Esophagus muscularis mucosa (tissue), 4 donors: Measurements from ENCODE around the gene ENPP3. TPM values are rescaled to one million over a fixed set of nuclear protein-coding genes. Genes with fewer than 3 reads are reported as not detected.

ENCODE experiments used
- DNase-seq: peaks from one replicate; pipeline ENCODE4 v3.0.0-alpha.2; 2017; ENCODE audit errors: extremely low spot score
- H3K27ac ChIP-seq, 4 donors: fragments of 200-600 bp; sonication (generic); replicated peaks in 1 of 4; 1 replicate in 3 of 4; 2 replicates in 1 of 4; pipeline ENCODE4 v1.5.1; 2016 to 2019; ENCODE audit warnings: mild to moderate bottlenecking in 1 of 4
- H3K27me3 ChIP-seq, 4 donors: fragments of 200-600 bp; sonication (generic); one replicate each; pipeline versions ENCODE4 v1.5.1 to v1.6.0; 2016 to 2019
- H3K36me3 ChIP-seq, 4 donors: fragments of 200-600 bp; sonication (generic); one replicate each; pipeline ENCODE4 v1.5.1; 2016 to 2019
- H3K4me1 ChIP-seq, 4 donors: fragments of 200-600 bp; sonication (generic); one replicate each; pipeline ENCODE4 v1.5.1; 2016 to 2019
- H3K4me3 ChIP-seq, 4 donors: fragments of 200-600 bp; sonication (generic); 1 replicate in 2 of 4; 2 replicates in 2 of 4; pipeline ENCODE4 v1.5.1; 2016 to 2019; ENCODE audit warnings: mild to moderate bottlenecking in 4 of 4, moderate library complexity in 1 of 4
- H3K9me3 ChIP-seq, 4 donors: fragments of 200-600 bp; sonication (generic); 1 replicate in 3 of 4; 2 replicates in 1 of 4; pipeline ENCODE4 v1.5.1; 2016 to 2019
- CTCF ChIP-seq, 3 experiments: fragments of 200-600 bp in 2 of 3; fragments of 450-650 bp in 1 of 3; sonication (generic) in 2 of 3; IDR thresholded peaks; one replicate each; pipeline ENCODE4 v1.5.1; 2017 to 2019; ENCODE audit warnings: antibody characterized with exemption in 3 of 3, mild to moderate bottlenecking in 2 of 3, moderate library complexity in 1 of 3
- EP300 ChIP-seq: sonication (generic); formaldehyde crosslinking; IDR thresholded peaks from one replicate; pipeline ENCODE4 v1.6.1; 2017; ENCODE audit warnings: antibody characterized with exemption
- POLR2A ChIP-seq: fragments of 450-650 bp; IDR thresholded peaks from one replicate; pipeline ENCODE4 v1.6.1; 2017; ENCODE audit warnings: antibody characterized with exemption, moderate library complexity, mild to moderate bottlenecking, low read depth
- POLR2AphosphoS5 ChIP-seq, 2 donors: sonication (generic); formaldehyde crosslinking; IDR thresholded peaks; one replicate each; pipeline ENCODE4 v1.6.1; 2017; ENCODE audit warnings: antibody characterized with exemption in 2 of 2
- WGBS: methylation state at CpG from one replicate; pipeline ENCODE4 v1.1.5; 2018; 5-methylcytosine and 5-hydroxymethylcytosine counted together
- intact Hi-C: fragments of 100-400 bp; cut with DNase I; formaldehyde crosslinking; loops from one replicate; pipeline ENCODE4 v1.15.1; 2023
- total RNA-seq, 4 donors: library from RNA; depleted of rRNA; stranded (reverse); fragments of >200 nt; gene quantifications; one replicate each; pipeline versions ENCODE4 v1.1.0 to v1.2.1, GENCODE V29; 2016

The ENPP3 gene
- total RNA-seq, 4 donors from 2014 or later: 0.42 to 0.78 (median 0.59) TPM

GRCh38 chr6:131683479-131683878 is 46.4 kb downstream of the ENPP3 start:
- Histone ChIP-seq H3K27me3 (no peaks in the 10 kb centered on the region), H3K9me3 (no peaks in the 10 kb centered on the region), H3K4me3 (no peak overlapping the region), H3K27ac (no peak overlapping the region), H3K4me1 (no peaks in the 10 kb centered on the region), H3K36me3 (no peaks in the 10 kb centered on the region)
- DNase-seq: no peak
- intact Hi-C loops: no loop called here
- TF ChIP-seq EP300 (no peak), POLR2AphosphoS5 (IDR thresholded peaks at IDR 0.05) (no peak), POLR2A (no peak), CTCF (IDR thresholded peaks at IDR 0.05) (no peak)
- 92% methylated on average over 6 of the region's 6 CpGs for WGBS

GRCh38 chr6:131685266-131685780 is 48.2 kb downstream of the ENPP3 start:
- H3K4me1 ChIP-seq: no peaks in the 10 kb centered on the region
- WGBS: 87% methylated on average over 4 of the region's 4 CpGs
- intact Hi-C loops: no loop called here
- H3K9me3 ChIP-seq: no peaks in the 10 kb centered on the region
- no peak overlapping the region for H3K27ac ChIP-seq
- H3K27me3 ChIP-seq: no peaks in the 10 kb centered on the region
- DNase-seq: no peak
- H3K36me3 ChIP-seq: no peaks in the 10 kb centered on the region
- no peak overlapping the region for H3K4me3 ChIP-seq
- no peak for TF ChIP-seq POLR2AphosphoS5 (IDR thresholded peaks at IDR 0.05)
- TF ChIP-seq EP300: no peak
- no peak for TF ChIP-seq POLR2A
- TF ChIP-seq CTCF (IDR thresholded peaks at IDR 0.05): no peak

- intact Hi-C loops: no loop called here
- Histone ChIP-seq H3K27ac (no peak overlapping the region), H3K4me1 (no peaks in the 10 kb centered on the region), H3K9me3 (no peaks in the 10 kb centered on the region), H3K27me3 (no peaks in the 10 kb centered on the region), H3K4me3 (no peak overlapping the region), H3K36me3 (no peaks in the 10 kb centered on the region)
- 85% methylated on average over 3 of the region's 3 CpGs for WGBS
- no peak for DNase-seq
- TF ChIP-seq EP300: no peak
- no peak for TF ChIP-seq POLR2A
- no peak for TF ChIP-seq CTCF (IDR thresholded peaks at IDR 0.05)
- no peak for TF ChIP-seq POLR2AphosphoS5 (IDR thresholded peaks at IDR 0.05)
Measured at GRCh38 chr6:131687022-131687421, 49.9 kb downstream of the ENPP3 start.

GRCh38 chr6:131688286-131688685 is 51.2 kb downstream of the ENPP3 start:
- no peak for TF ChIP-seq EP300
- no peak for TF ChIP-seq POLR2A
- no peak overlapping the region for H3K27ac ChIP-seq
- H3K4me3 ChIP-seq: no peak overlapping the region
- H3K36me3 ChIP-seq: no peaks in the 10 kb centered on the region
- no peaks in the 10 kb centered on the region for H3K4me1 ChIP-seq
- no peak for DNase-seq
- H3K27me3 ChIP-seq: no peaks in the 10 kb centered on the region
- 89% methylated on average over 1 of the region's 1 CpG for WGBS
- intact Hi-C loops: no loop called here
- no peaks in the 10 kb centered on the region for H3K9me3 ChIP-seq

GRCh38 chr6:131692031-131692430 is 54.9 kb downstream of the ENPP3 start:
- intact Hi-C loops: loop anchor here (5.0 to 10.0 kb wide), 2 partner anchors 113 to 220 kb away; partner anchors contain the start of gene ENPP1
- no peaks in the 10 kb centered on the region for H3K4me1 ChIP-seq
- no peaks in the 10 kb centered on the region for H3K36me3 ChIP-seq
- WGBS: 38% methylated on average over 1 of the region's 1 CpG
- TF ChIP-seq POLR2A (no peak), EP300 (no peak), CTCF (IDR thresholded peaks at IDR 0.05) (no peak), POLR2AphosphoS5 (IDR thresholded peaks at IDR 0.05) (no peak)
- no peak overlapping the region for H3K4me3 ChIP-seq
- no peak overlapping the region for H3K27ac ChIP-seq
- H3K27me3 ChIP-seq: no peaks in the 10 kb centered on the region
- DNase-seq: no peak
- H3K9me3 ChIP-seq: no peaks in the 10 kb centered on the region
